Astrocyte (in vitro differentiated cells and primary cell): ENCODE data around the gene RNU11. TPM values are rescaled to one million over a fixed set of nuclear protein-coding genes. Genes with fewer than 3 reads are reported as not detected.
A peak's percentile ranks its signal among the peaks of the same experiment; 100 is the strongest.

Experiments used
- DNase-seq: peaks from one replicate; pipeline ENCODE4 v3.0.0-alpha.2; 2010; ENCODE audit warnings: low read depth
- FAIRE-seq: peaks from 2 replicates; lab custom pipeline; 2011; peaks lifted over from hg19 to GRCh38; lab: Jason Lieb, UNC
- H2AFZ ChIP-seq: 2 replicates; pipeline ENCODE4 v1.6.0; 2012; ENCODE audit warnings: low read depth, low read length, inconsistent platforms
- H3K27ac ChIP-seq: 2 replicates; pipeline ENCODE4 v1.5.1; 2011; ENCODE audit warnings: low read depth, low read length, inconsistent platforms
- H3K27me3 ChIP-seq: 2 replicates; pipeline ENCODE4 v1.6.0; 2011; ENCODE audit warnings: low read length, inconsistent platforms; ENCODE audit not compliant: insufficient read depth
- H3K36me3 ChIP-seq: 2 replicates; pipeline ENCODE4 v1.5.1; 2011; ENCODE audit warnings: low read length, inconsistent platforms; ENCODE audit not compliant: insufficient read depth
- H3K4me1 ChIP-seq: 2 replicates; pipeline ENCODE4 v1.5.1; 2011; ENCODE audit warnings: low read length, inconsistent platforms; ENCODE audit not compliant: insufficient read depth
- H3K4me2 ChIP-seq: 2 replicates; pipeline ENCODE4 v1.6.0; 2012; ENCODE audit warnings: low read length, inconsistent platforms
- H3K4me3 ChIP-seq: 2 replicates; pipeline ENCODE4 v1.5.1; 2011; ENCODE audit warnings: low read depth, mild to moderate bottlenecking, low read length, inconsistent platforms; ENCODE audit not compliant: insufficient read depth
- H3K79me2 ChIP-seq: 2 replicates; pipeline ENCODE4 v1.6.0; 2012; ENCODE audit warnings: mild to moderate bottlenecking, low read length, inconsistent platforms; ENCODE audit not compliant: insufficient read depth
- H3K9ac ChIP-seq: 2 replicates; pipeline ENCODE4 v1.6.0; 2012; ENCODE audit warnings: mild to moderate bottlenecking, low read length, inconsistent platforms
- H3K9me3 ChIP-seq: 2 replicates; pipeline ENCODE4 v1.5.1; 2012; ENCODE audit warnings: low read depth, mild to moderate bottlenecking, low read length, inconsistent platforms; ENCODE audit not compliant: insufficient read depth
- H4K20me1 ChIP-seq: 2 replicates; pipeline ENCODE4 v1.6.0; 2012; ENCODE audit warnings: low read length, inconsistent platforms; ENCODE audit not compliant: insufficient read depth
- H3K27ac Mint-ChIP-seq: one replicate; pipeline ENCODE4 v1.8.0; 2021; ENCODE audit warnings: mild to moderate bottlenecking, mixed read lengths; ENCODE audit not compliant: unreplicated experiment
- H3K27me3 Mint-ChIP-seq: one replicate; pipeline ENCODE4 v1.8.0; 2021; ENCODE audit warnings: low read depth, mixed read lengths; ENCODE audit not compliant: unreplicated experiment
- H3K36me3 Mint-ChIP-seq: one replicate; pipeline ENCODE4 v1.8.0; 2021; ENCODE audit warnings: low read depth, mixed read lengths; ENCODE audit not compliant: unreplicated experiment
- H3K4me1 Mint-ChIP-seq: one replicate; pipeline ENCODE4 v1.8.0; 2021; ENCODE audit warnings: low read depth, mixed read lengths; ENCODE audit not compliant: unreplicated experiment
- H3K4me3 Mint-ChIP-seq: one replicate; pipeline ENCODE4 v1.8.0; 2021; ENCODE audit warnings: mild to moderate bottlenecking, moderate library complexity, mixed read lengths; ENCODE audit not compliant: unreplicated experiment
- H3K9me3 Mint-ChIP-seq: one replicate; pipeline ENCODE4 v1.8.0; 2021; ENCODE audit warnings: mild to moderate bottlenecking, mixed read lengths; ENCODE audit not compliant: unreplicated experiment
- EZH2 ChIP-seq: IDR thresholded peaks from 2 replicates; pipeline ENCODE4 v1.6.1; 2012; ENCODE audit warnings: mild to moderate bottlenecking, low read length, inconsistent platforms; ENCODE audit not compliant: insufficient read depth
- total RNA-seq: library from RNA; stranded (reverse); gene quantifications from 2 replicates; pipeline ENCODE4 v1.2.1, GENCODE V29; 2021
- TF ChIP-seq, protein P1 (sequence below): IDR thresholded peaks from 2 replicates; pipeline ENCODE4 v1.5.1; 2011; ENCODE audit warnings: low read depth, mild to moderate bottlenecking, inconsistent platforms, low read length, moderate library complexity; ENCODE audit not compliant: insufficient read depth

Gene RNU11
- total RNA-seq, 1 donor from 2014 or later: not detected

DNA sequence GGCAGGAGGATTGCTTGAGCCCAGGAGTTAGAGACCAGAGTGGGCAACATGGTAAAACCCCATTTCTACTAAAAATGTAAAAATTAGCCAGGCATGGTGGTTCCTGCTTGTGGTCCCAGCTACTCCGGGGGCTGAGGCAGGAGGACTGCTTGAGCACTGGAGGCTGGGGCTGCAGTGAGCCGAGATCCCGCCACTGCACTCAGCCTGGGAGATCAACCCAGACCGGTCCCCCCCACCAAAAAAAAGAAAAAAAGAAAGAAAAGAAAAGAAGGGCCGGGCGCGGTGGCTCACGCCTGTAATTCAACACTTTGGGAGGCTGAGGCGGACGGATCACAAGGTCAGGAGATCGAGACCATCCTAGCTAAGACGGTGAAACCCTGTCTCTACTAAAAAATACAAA lies 18.4 kb downstream of the RNU11 start:
- no peak overlapping the region for H3K4me3 Mint-ChIP-seq
- TF ChIP-seq EZH2: no peak
- TF ChIP-seq, protein P1, sequence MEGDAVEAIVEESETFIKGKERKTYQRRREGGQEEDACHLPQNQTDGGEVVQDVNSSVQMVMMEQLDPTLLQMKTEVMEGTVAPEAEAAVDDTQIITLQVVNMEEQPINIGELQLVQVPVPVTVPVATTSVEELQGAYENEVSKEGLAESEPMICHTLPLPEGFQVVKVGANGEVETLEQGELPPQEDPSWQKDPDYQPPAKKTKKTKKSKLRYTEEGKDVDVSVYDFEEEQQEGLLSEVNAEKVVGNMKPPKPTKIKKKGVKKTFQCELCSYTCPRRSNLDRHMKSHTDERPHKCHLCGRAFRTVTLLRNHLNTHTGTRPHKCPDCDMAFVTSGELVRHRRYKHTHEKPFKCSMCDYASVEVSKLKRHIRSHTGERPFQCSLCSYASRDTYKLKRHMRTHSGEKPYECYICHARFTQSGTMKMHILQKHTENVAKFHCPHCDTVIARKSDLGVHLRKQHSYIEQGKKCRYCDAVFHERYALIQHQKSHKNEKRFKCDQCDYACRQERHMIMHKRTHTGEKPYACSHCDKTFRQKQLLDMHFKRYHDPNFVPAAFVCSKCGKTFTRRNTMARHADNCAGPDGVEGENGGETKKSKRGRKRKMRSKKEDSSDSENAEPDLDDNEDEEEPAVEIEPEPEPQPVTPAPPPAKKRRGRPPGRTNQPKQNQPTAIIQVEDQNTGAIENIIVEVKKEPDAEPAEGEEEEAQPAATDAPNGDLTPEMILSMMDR: no peak

DNA sequence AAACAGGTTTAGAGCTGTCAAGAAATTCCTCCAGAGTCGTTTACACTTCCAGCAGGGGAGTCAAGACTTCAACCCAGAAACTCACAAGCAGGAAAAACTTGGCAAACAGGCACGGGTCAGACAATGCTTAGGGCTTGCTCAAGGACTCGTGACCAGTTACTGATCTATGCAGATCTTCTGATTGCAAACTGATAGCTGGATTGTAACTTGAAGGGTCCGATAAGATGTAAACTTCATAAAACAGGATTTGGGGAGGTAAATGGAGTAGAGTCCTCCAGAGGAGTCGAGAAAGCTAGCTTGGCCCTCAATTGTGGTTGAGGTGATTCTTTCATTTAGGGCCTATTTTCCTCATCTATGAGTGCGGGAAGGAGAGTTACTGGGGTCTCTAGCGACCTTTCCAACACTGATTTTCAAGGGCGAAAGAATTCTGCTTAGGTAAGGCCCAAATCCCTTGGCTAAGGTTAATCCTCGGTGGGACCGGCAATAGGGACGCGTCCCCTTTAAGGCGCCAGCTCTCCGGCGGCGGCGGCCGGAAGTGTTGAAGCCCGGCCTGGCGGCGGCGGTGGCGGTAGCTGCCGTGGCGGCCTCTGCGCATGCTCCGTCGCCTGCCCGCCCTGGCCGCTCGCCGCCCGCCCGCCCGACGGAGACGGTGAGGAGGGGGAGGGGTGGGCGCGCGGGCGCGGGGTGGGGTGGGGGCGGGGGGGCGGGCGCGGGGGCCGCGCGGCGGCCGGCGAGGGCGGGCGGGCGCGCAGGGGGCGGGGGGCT lies 20.0 kb downstream of the RNU11 start, which contains the start of gene GMEB1:
TSS of gene GMEB1 (plus strand) at position 594 of the 765 bp plus-strand sequence. CDS start 14,829 bp downstream, outside the sequence.
- Mint-ChIP-seq H3K9me3 (no peaks in the 10 kb centered on the region), H3K36me3 (no peaks in the 10 kb centered on the region), H3K27me3 (no peaks in the 10 kb centered on the region), H3K4me1 (peaks cover 12% of the 10 kb centered on the region), H3K4me3 (peak within 1 kb of the TSS; percentile 85), H3K27ac (peak within 1 kb of the TSS; percentile 94)
- H3K4me1 ChIP-seq: peaks cover 12% of the 10 kb centered on the region
- H3K9ac ChIP-seq: peak within 1 kb of the TSS; percentile 98
- TF ChIP-seq EZH2: no peak
- TF ChIP-seq, protein P1: no peak
- FAIRE-seq (no peak), DNase-seq (peak; percentile 53)
- peak within 1 kb of the TSS; percentile 98 for H2AFZ ChIP-seq
- no peaks in the 10 kb centered on the region for H3K27me3 ChIP-seq
- no peaks in the 10 kb centered on the region for H4K20me1 ChIP-seq
- no peaks in the 10 kb centered on the region for H3K9me3 ChIP-seq
- peaks cover 29% of the 10 kb centered on the region for H3K79me2 ChIP-seq
- peak within 1 kb of the TSS; percentile 75 for H3K4me3 ChIP-seq
- H3K4me2 ChIP-seq: peak within 1 kb of the TSS; percentile 88
- H3K27ac ChIP-seq: peak within 1 kb of the TSS; percentile 95
- no peaks in the 10 kb centered on the region for H3K36me3 ChIP-seq

More for the DNA sequence above, 18.4 kb downstream of the RNU11 start:
- Histone ChIP-seq H2AFZ (no peak overlapping the region), H3K4me2 (no peak overlapping the region), H3K9me3 (no peaks in the 10 kb centered on the region), H3K27ac (no peak overlapping the region), H3K79me2 (peaks cover 26% of the 10 kb centered on the region), H4K20me1 (no peaks in the 10 kb centered on the region), H3K9ac (no peak overlapping the region), H3K27me3 (no peaks in the 10 kb centered on the region), H3K4me3 (no peak overlapping the region), H3K36me3 (no peaks in the 10 kb centered on the region), H3K4me1 (peaks cover 12% of the 10 kb centered on the region)
- Mint-ChIP-seq H3K4me1 (peaks cover 12% of the 10 kb centered on the region), H3K27me3 (no peaks in the 10 kb centered on the region), H3K9me3 (no peaks in the 10 kb centered on the region), H3K27ac (no peak overlapping the region), H3K36me3 (no peaks in the 10 kb centered on the region)
- no peak for DNase-seq
- FAIRE-seq: no peak
